Mucosa of rectum (tissue), 2 donors: ENCODE data around the gene NXNL1.

Experiments used
- H3K27ac ChIP-seq, 2 donors: one replicate each; pipeline ENCODE4 v1.7.0; 2013; ENCODE audit warnings: inconsistent platforms in 2 of 2, low read depth in 2 of 2, low read length in 2 of 2
- H3K27me3 ChIP-seq, 2 donors: one replicate each; pipeline ENCODE4 v1.7.0; 2013; ENCODE audit warnings: low read length in 2 of 2; ENCODE audit not compliant: control insufficient read depth in 2 of 2, insufficient read depth in 2 of 2
- H3K36me3 ChIP-seq, 2 donors: one replicate each; pipeline ENCODE4 v1.7.0; 2013; ENCODE audit warnings: low read length in 2 of 2; ENCODE audit not compliant: control insufficient read depth in 2 of 2, insufficient read depth in 2 of 2
- H3K4me1 ChIP-seq, 2 donors: one replicate each; pipeline ENCODE4 v1.7.0; 2013; ENCODE audit warnings: low read length in 2 of 2, mild to moderate bottlenecking in 1 of 2; ENCODE audit not compliant: control insufficient read depth in 2 of 2, insufficient read depth in 2 of 2
- H3K4me3 ChIP-seq, 2 donors: one replicate each; pipeline ENCODE4 v1.7.0; 2013; ENCODE audit warnings: low read length in 2 of 2
- H3K9ac ChIP-seq, 2 donors: one replicate each; pipeline ENCODE4 v1.7.0; 2013; ENCODE audit warnings: low read length in 2 of 2, low read depth in 1 of 2, mild to moderate bottlenecking in 1 of 2
- H3K9me3 ChIP-seq, 2 donors: one replicate each; pipeline ENCODE4 v1.7.0; 2013; ENCODE audit warnings: low read length in 2 of 2; ENCODE audit not compliant: control insufficient read depth in 2 of 2
- donor health status: healthy.
- donor health status: Normal muscosa, but diverticular disease.

The NXNL1 gene

GRCh38 chr19:17436874-17437267 is 23.9 kb downstream of the NXNL1 start:
- H3K9me3 ChIP-seq: no peaks in the 10 kb centered on the region
- no peak overlapping the region for H3K9ac ChIP-seq
- no peaks in the 10 kb centered on the region for H3K27me3 ChIP-seq
- H3K4me1 ChIP-seq: no peaks in the 10 kb centered on the region
- no peaks in the 10 kb centered on the region for H3K36me3 ChIP-seq
- H3K4me3 ChIP-seq: no peak overlapping the region
- no peak overlapping the region for H3K27ac ChIP-seq

- Histone ChIP-seq H3K27ac (no peak overlapping the region), H3K4me3 (no peak overlapping the region), H3K36me3 (no peaks in the 10 kb centered on the region), H3K27me3 (no peaks in the 10 kb centered on the region), H3K9ac (no peak overlapping the region), H3K9me3 (no peaks in the 10 kb centered on the region), H3K4me1 (no peaks in the 10 kb centered on the region)
Measured at GRCh38 chr19:17436094-17436873, 24.4 kb downstream of the NXNL1 start.

- Histone ChIP-seq H3K9ac (no peak overlapping the region), H3K4me3 (no peak overlapping the region), H3K27me3 (no peaks in the 10 kb centered on the region), H3K36me3 (no peaks in the 10 kb centered on the region), H3K9me3 (no peaks in the 10 kb centered on the region), H3K27ac (no peak overlapping the region), H3K4me1 (no peaks in the 10 kb centered on the region)
Measured at GRCh38 chr19:17435218-17435617, 25.5 kb downstream of the NXNL1 start.

GRCh38 chr19:17431417-17431816 is 29.3 kb downstream of the NXNL1 start:
- Histone ChIP-seq H3K27me3 (no peaks in the 10 kb centered on the region), H3K36me3 (no peaks in the 10 kb centered on the region), H3K27ac (no peak overlapping the region), H3K4me3 (no peak overlapping the region), H3K9ac (no peak overlapping the region), H3K4me1 (no peaks in the 10 kb centered on the region), H3K9me3 (no peaks in the 10 kb centered on the region)

GRCh38 chr19:17429641-17430113 is 31.0 kb downstream of the NXNL1 start:
- no peaks in the 10 kb centered on the region for H3K4me1 ChIP-seq
- H3K9me3 ChIP-seq: no peaks in the 10 kb centered on the region
- no peaks in the 10 kb centered on the region for H3K36me3 ChIP-seq
- H3K27ac ChIP-seq: no peak overlapping the region
- H3K9ac ChIP-seq: no peak overlapping the region
- H3K4me3 ChIP-seq: no peak overlapping the region
- no peaks in the 10 kb centered on the region for H3K27me3 ChIP-seq

GRCh38 chr19:17424743-17425365 is 35.9 kb downstream of the NXNL1 start:
- peaks cover 0 to 4% of the 10 kb centered on the region in 2 donors for H3K36me3 ChIP-seq
- H3K27me3 ChIP-seq: no peaks in the 10 kb centered on the region
- H3K9me3 ChIP-seq: no peaks in the 10 kb centered on the region
- H3K4me1 ChIP-seq: peaks cover 0 to 2% of the 10 kb centered on the region in 2 donors
- no peak overlapping the region for H3K27ac ChIP-seq
- no peak overlapping the region for H3K4me3 ChIP-seq
- H3K9ac ChIP-seq: no peak overlapping the region

- Histone ChIP-seq H3K9me3 (no peaks in the 10 kb centered on the region), H3K9ac (no peak overlapping the region), H3K4me3 (no peak overlapping the region), H3K4me1 (peaks cover 3 to 10% of the 10 kb centered on the region in 2 donors), H3K27ac (no peak overlapping the region), H3K36me3 (peaks cover 0 to 4% of the 10 kb centered on the region in 2 donors), H3K27me3 (no peaks in the 10 kb centered on the region)
Measured at GRCh38 chr19:17423429-17424208, 37.1 kb downstream of the NXNL1 start.

- Histone ChIP-seq H3K9me3 (no peaks in the 10 kb centered on the region), H3K4me3 (no peak overlapping the region), H3K4me1 (peaks cover 3 to 10% of the 10 kb centered on the region in 2 donors), H3K9ac (no peak overlapping the region), H3K27me3 (no peaks in the 10 kb centered on the region), H3K27ac (no peak overlapping the region), H3K36me3 (peaks cover 0 to 4% of the 10 kb centered on the region in 2 donors)
Measured at GRCh38 chr19:17421942-17422341, 38.8 kb downstream of the NXNL1 start.

- H3K36me3 ChIP-seq: peaks cover 0 to 4% of the 10 kb centered on the region in 2 donors
- H3K4me1 ChIP-seq: peaks cover 3 to 10% of the 10 kb centered on the region in 2 donors
- H3K9ac ChIP-seq: peak overlapping the region; percentile 53 to 63
- no peak overlapping the region for H3K27ac ChIP-seq
- no peaks in the 10 kb centered on the region for H3K9me3 ChIP-seq
- peak overlapping the region; percentile 64 to 88 for H3K4me3 ChIP-seq
- H3K27me3 ChIP-seq: no peaks in the 10 kb centered on the region
Measured at GRCh38 chr19:17420475-17420924, 40.2 kb downstream of the NXNL1 start.
